Upper lobe of right lung (tissue), 1 donor: ENCODE results near the gene NAGLU. TPM values are rescaled to one million over a fixed set of nuclear protein-coding genes. Genes with fewer than 3 reads are reported as not detected.

Experiments used
- ATAC-seq: fragments of 200-7000 bp; cut with Tn5 transposase; one replicate; pipeline ENCODE4 v1.9.1; 2020; ENCODE audit warnings: mild to moderate bottlenecking, moderate library complexity
- DNase-seq: peaks from one replicate; pipeline ENCODE4 v3.0.0-alpha.2; 2020
- H3K27ac ChIP-seq: fragments of 200-600 bp; one replicate; pipeline ENCODE4 v1.8.0; 2022
- H3K27me3 ChIP-seq: fragments of 200-600 bp; one replicate; pipeline ENCODE4 v1.8.0; 2022; ENCODE audit warnings: mild to moderate bottlenecking
- H3K36me3 ChIP-seq: fragments of 200-600 bp; one replicate; pipeline ENCODE4 v1.8.0; 2022
- H3K4me1 ChIP-seq: fragments of 200-600 bp; one replicate; pipeline ENCODE4 v1.8.0; 2022
- H3K4me3 ChIP-seq: fragments of 200-600 bp; one replicate; pipeline ENCODE4 v1.8.0; 2022; ENCODE audit warnings: mild to moderate bottlenecking
- H3K9me3 ChIP-seq: fragments of 200-600 bp; one replicate; pipeline ENCODE4 v1.8.0; 2022
- CTCF ChIP-seq: fragments of 200-600 bp; IDR thresholded peaks from one replicate; pipeline ENCODE4 v1.8.0; 2022; ENCODE audit warnings: antibody characterized with exemption
- intact Hi-C: fragments of 100-400 bp; cut with DNase I; formaldehyde crosslinking; loops from one replicate; pipeline ENCODE4 v1.11.0; 2022
- total RNA-seq: library from RNA; stranded (reverse); fragmentation: NEBNext Ultra II Directional; extraction: Animal tissue kit (Norgen Biotek cat#: 25700); gene quantifications from one replicate; pipeline ENCODE4 v1.2.1, GENCODE V29; 2021
- donor health status: DM: no; HTN: yes; CAD: no; lungs with severe emphysema.

Gene NAGLU
- total RNA-seq, 1 donor from 2014 or later: 46.9 TPM

GRCh38 chr17:42571435-42572225 is 35.6 kb downstream of the NAGLU start:
- no peak for TF ChIP-seq CTCF
- peak overlapping the region; percentile 24 for H3K27ac ChIP-seq
- no peak overlapping the region for H3K4me3 ChIP-seq
- H3K27me3 ChIP-seq: no peaks in the 10 kb centered on the region
- peaks cover 23% of the 10 kb centered on the region for H3K4me1 ChIP-seq
- H3K36me3 ChIP-seq: peaks cover 71% of the 10 kb centered on the region
- intact Hi-C loops: no loop called here
- no peaks in the 10 kb centered on the region for H3K9me3 ChIP-seq
- DNase-seq: peak; percentile 68
- no peak for ATAC-seq

- peaks cover 15% of the 10 kb centered on the region for H3K4me1 ChIP-seq
- H3K27me3 ChIP-seq: no peaks in the 10 kb centered on the region
- no peak overlapping the region for H3K27ac ChIP-seq
- no peak overlapping the region for H3K4me3 ChIP-seq
- H3K36me3 ChIP-seq: peaks cover 71% of the 10 kb centered on the region
- no peak for TF ChIP-seq CTCF
- intact Hi-C loops: no loop called here
- no peak for ATAC-seq
- DNase-seq: peak; percentile 4
- no peaks in the 10 kb centered on the region for H3K9me3 ChIP-seq
Observed at GRCh38 chr17:42573095-42573494, 37.1 kb downstream of the NAGLU start.

- H3K36me3 ChIP-seq: peaks cover 59% of the 10 kb centered on the region
- intact Hi-C loops: no loop called here
Observed at GRCh38 chr17:42574463-42574862, 38.4 kb downstream of the NAGLU start.

GRCh38 chr17:42577140-42577531 is 41.1 kb downstream of the NAGLU start:
- intact Hi-C loops: no loop called here
- Histone ChIP-seq H3K4me3 (peak overlapping the region; percentile 62), H3K27ac (peak overlapping the region; percentile 86), H3K36me3 (peaks cover 59% of the 10 kb centered on the region), H3K4me1 (peaks cover 8% of the 10 kb centered on the region), H3K27me3 (no peaks in the 10 kb centered on the region), H3K9me3 (no peaks in the 10 kb centered on the region)
- DNase-seq (no peak), ATAC-seq (no peak)
- no peak for TF ChIP-seq CTCF

More at GRCh38 chr17:42574463-42574862, 38.4 kb downstream of the NAGLU start:
- no peak for DNase-seq
- Histone ChIP-seq H3K27me3 (no peaks in the 10 kb centered on the region), H3K9me3 (no peaks in the 10 kb centered on the region), H3K27ac (no peak overlapping the region), H3K4me3 (no peak overlapping the region), H3K4me1 (peaks cover 15% of the 10 kb centered on the region)
- no peak for ATAC-seq
- TF ChIP-seq CTCF: no peak

- DNase-seq (peak; percentile 98), ATAC-seq (peak; percentile 97)
- Histone ChIP-seq H3K4me1 (peaks cover 8% of the 10 kb centered on the region), H3K9me3 (no peaks in the 10 kb centered on the region), H3K27me3 (no peaks in the 10 kb centered on the region), H3K4me3 (peak within 1 kb of the TSS; percentile 62), H3K27ac (peak within 1 kb of the TSS; percentile 86), H3K36me3 (peaks cover 59% of the 10 kb centered on the region)
- intact Hi-C loops: loop anchor here (2.0 kb wide), 1 partner anchor 99 kb away; the partner anchor contains the start of gene PLEKHH3
- TF ChIP-seq CTCF: peak; percentile 37
Observed at GRCh38 chr17:42577532-42578281, 41.7 kb downstream of the NAGLU start, which contains the start of gene PSMC3IP. TSS of gene PSMC3IP (minus strand) at chr17:42577729. CDS start at chr17:42577686, 43 bp downstream.
